Neural cell (in vitro differentiated cells): ENCODE measurements around the gene PACSIN2. TPM values are rescaled to one million over a fixed set of nuclear protein-coding genes. Genes with fewer than 3 reads are reported as not detected.

Experiments used
- H2AFZ ChIP-seq: fragments of 200-600, 300-800 bp; sonication (generic), shearing (Covaris generic); 2 replicates; pipeline ENCODE4 v1.6.0; 2014; ENCODE audit warnings: low read depth, mild to moderate bottlenecking, antibody characterized with exemption, low read length, moderate library complexity
- H3F3A ChIP-seq: fragments of 200-600 bp; shearing (Covaris generic); 2 replicates; pipeline ENCODE4 v1.6.1; 2016; ENCODE audit warnings: mild to moderate bottlenecking, moderate library complexity, mixed read lengths, antibody characterized with exemption, low read length; ENCODE audit not compliant: insufficient read depth, poor library complexity, severe bottlenecking
- H3K27ac ChIP-seq: fragments of 200-600, 300-800 bp; sonication (generic), shearing (Covaris generic); 2 replicates; pipeline ENCODE4 v1.5.1; 2014; ENCODE audit warnings: mild to moderate bottlenecking, low read length, moderate library complexity
- H3K27me3 ChIP-seq: fragments of 300-800, 200-600 bp; sonication (generic), shearing (Covaris generic); 2 replicates; pipeline ENCODE4 v1.6.0; 2014; ENCODE audit warnings: mild to moderate bottlenecking, low read depth, low read length, moderate library complexity; ENCODE audit not compliant: insufficient read depth
- H3K36me3 ChIP-seq: fragments of 300-800, 200-600 bp; sonication (generic), shearing (Covaris generic); 2 replicates; pipeline ENCODE4 v1.5.1; 2014; ENCODE audit warnings: mild to moderate bottlenecking, antibody characterized with exemption, low read length, moderate library complexity; ENCODE audit not compliant: insufficient read depth
- H3K4me2 ChIP-seq: fragments of 300-800, 200-600 bp; sonication (generic), shearing (Covaris generic); 2 replicates; pipeline ENCODE4 v1.6.0; 2014; ENCODE audit warnings: mild to moderate bottlenecking, low read length
- H3K4me3 ChIP-seq: fragments of 300-800, 200-600 bp; sonication (generic), shearing (Covaris generic); 2 replicates; pipeline ENCODE4 v1.5.1; 2014; ENCODE audit warnings: mild to moderate bottlenecking, low read length, moderate library complexity
- H3K79me2 ChIP-seq: fragments of 200-600 bp; shearing (Covaris generic); replicated peaks from 2 replicates; pipeline ENCODE4 v1.6.0; 2014; ENCODE audit warnings: mild to moderate bottlenecking, low read length, moderate library complexity; ENCODE audit not compliant: insufficient read depth
- H3K9ac ChIP-seq: fragments of 300-800, 200-600 bp; sonication (generic), shearing (Covaris generic); 2 replicates; pipeline ENCODE4 v1.6.1; 2016; ENCODE audit warnings: mild to moderate bottlenecking, low read length, mixed read lengths
- H3K9me2 ChIP-seq: fragments of 200-600 bp; shearing (Covaris generic); 2 replicates; pipeline ENCODE4 v1.6.1; 2016; ENCODE audit warnings: mild to moderate bottlenecking, low read length, mixed read lengths; ENCODE audit not compliant: insufficient read depth
- H3K9me3 ChIP-seq: fragments of 200-600, 300-800 bp; sonication (generic), shearing (Covaris generic); 2 replicates; pipeline ENCODE4 v1.6.1; 2016; ENCODE audit warnings: mild to moderate bottlenecking, mixed run types, low read length, moderate library complexity, mixed read lengths
- H4K20me1 ChIP-seq: fragments of 200-600 bp; shearing (Covaris generic); 2 replicates; pipeline ENCODE4 v1.6.1; 2016; ENCODE audit warnings: mild to moderate bottlenecking, mixed run types; ENCODE audit not compliant: insufficient read depth
- CTCF ChIP-seq: fragments of 450-650 bp; IDR thresholded peaks from 2 replicates; pipeline ENCODE4 v1.5.1; 2014; ENCODE audit warnings: antibody characterized with exemption, mild to moderate bottlenecking, moderate library complexity; ENCODE audit not compliant: poor library complexity, severe bottlenecking
- EP300 ChIP-seq: fragments of 450-650 bp; conservative IDR thresholded peaks from 2 replicates; pipeline ENCODE4 v1.6.1; 2014; ENCODE audit warnings: antibody characterized with exemption, mild to moderate bottlenecking, moderate library complexity; ENCODE audit not compliant: poor library complexity, severe bottlenecking
- EZH2 ChIP-seq: fragments of 200-600, 300-800 bp; shearing (Covaris generic), sonication (generic); IDR thresholded peaks from 2 replicates; pipeline ENCODE4 v1.6.1; 2014; ENCODE audit warnings: antibody characterized with exemption, low read length, borderline replicate concordance, mild to moderate bottlenecking; ENCODE audit not compliant: insufficient read depth, poor library complexity, severe bottlenecking
- MXI1 ChIP-seq: fragments of 450-650 bp; conservative IDR thresholded peaks from 2 replicates; pipeline ENCODE4 v1.6.1; 2014; ENCODE audit warnings: antibody characterized with exemption, mild to moderate bottlenecking; ENCODE audit not compliant: poor library complexity, severe bottlenecking
- POLR2AphosphoS5 ChIP-seq: IDR thresholded peaks from 2 replicates; pipeline ENCODE4 v1.6.1; 2012
- RAD21 ChIP-seq: fragments of 450-650 bp; conservative IDR thresholded peaks from 2 replicates; pipeline ENCODE4 v1.6.1; 2014; ENCODE audit warnings: antibody characterized with exemption, mild to moderate bottlenecking, moderate library complexity
- REST ChIP-seq: IDR thresholded peaks from 2 replicates; pipeline ENCODE4 v1.6.1; 2012; ENCODE audit warnings: borderline replicate concordance
- SMC3 ChIP-seq: fragments of 450-650 bp; conservative IDR thresholded peaks from 2 replicates; pipeline ENCODE4 v1.6.1; 2014; ENCODE audit warnings: antibody characterized with exemption, mild to moderate bottlenecking, moderate library complexity; ENCODE audit not compliant: poor library complexity
- TAF1 ChIP-seq: IDR thresholded peaks from 2 replicates; pipeline ENCODE4 v1.6.1; 2012; ENCODE audit warnings: low read depth
- polyA plus RNA-seq: library from polyadenylated mRNA; depleted of rRNA; stranded (reverse); fragments of >200 nt; gene quantifications from 2 replicates; pipeline ENCODE4 v1.2.3, GENCODE V29; 2014

PACSIN2 gene
- polyA plus RNA-seq, 1 donor from 2014 or later: 47.2 TPM

- no peak overlapping the region for H2AFZ ChIP-seq
- H3K9me3 ChIP-seq: no peaks in the 10 kb centered on the region
- H4K20me1 ChIP-seq: no peaks in the 10 kb centered on the region
- no peaks in the 10 kb centered on the region for H3K36me3 ChIP-seq
- H3K9me2 ChIP-seq: no peaks in the 10 kb centered on the region
- H3K4me3 ChIP-seq: no peak overlapping the region
- H3K4me2 ChIP-seq: no peak overlapping the region
- no peaks in the 10 kb centered on the region for H3F3A ChIP-seq
- no peaks in the 10 kb centered on the region for H3K27me3 ChIP-seq
- no peaks in the 10 kb centered on the region for H3K79me2 ChIP-seq
- TF ChIP-seq CTCF (no peak), POLR2AphosphoS5 (no peak), REST (no peak), RAD21 (no peak), TAF1 (no peak), MXI1 (no peak), SMC3 (no peak), EP300 (no peak), EZH2 (no peak)
- no peak overlapping the region for H3K27ac ChIP-seq
- H3K9ac ChIP-seq: no peak overlapping the region
Observed at GRCh38 chr22:43035250-43035649, 20.3 kb upstream of the PACSIN2 start.

GRCh38 chr22:43031617-43032016, 16.7 kb upstream of the PACSIN2 start:
- Histone ChIP-seq H3F3A (no peaks in the 10 kb centered on the region), H3K4me2 (no peak overlapping the region), H3K79me2 (no peaks in the 10 kb centered on the region), H3K36me3 (no peaks in the 10 kb centered on the region), H2AFZ (no peak overlapping the region), H3K9me2 (no peaks in the 10 kb centered on the region), H3K9me3 (no peaks in the 10 kb centered on the region), H3K27ac (no peak overlapping the region), H3K9ac (no peak overlapping the region), H3K4me3 (no peak overlapping the region), H3K27me3 (no peaks in the 10 kb centered on the region), H4K20me1 (no peaks in the 10 kb centered on the region)
- TF ChIP-seq REST: no peak
- TF ChIP-seq POLR2AphosphoS5: no peak
- no peak for TF ChIP-seq EZH2
- no peak for TF ChIP-seq RAD21
- no peak for TF ChIP-seq TAF1
- no peak for TF ChIP-seq CTCF
- no peak for TF ChIP-seq SMC3
- TF ChIP-seq EP300: no peak
- TF ChIP-seq MXI1: no peak
